NOMO-1 treated with DMSO at 0.1 percent for 48 hours (cell line): Measurements from ENCODE around the gene GPATCH8.

Experiments used
- DNase-seq: peaks from one replicate; lab custom pipeline; 2025; ENCODE audit not compliant: unreplicated experiment; lab: John Stamatoyannopoulos, UW

The GPATCH8 gene

DNA sequence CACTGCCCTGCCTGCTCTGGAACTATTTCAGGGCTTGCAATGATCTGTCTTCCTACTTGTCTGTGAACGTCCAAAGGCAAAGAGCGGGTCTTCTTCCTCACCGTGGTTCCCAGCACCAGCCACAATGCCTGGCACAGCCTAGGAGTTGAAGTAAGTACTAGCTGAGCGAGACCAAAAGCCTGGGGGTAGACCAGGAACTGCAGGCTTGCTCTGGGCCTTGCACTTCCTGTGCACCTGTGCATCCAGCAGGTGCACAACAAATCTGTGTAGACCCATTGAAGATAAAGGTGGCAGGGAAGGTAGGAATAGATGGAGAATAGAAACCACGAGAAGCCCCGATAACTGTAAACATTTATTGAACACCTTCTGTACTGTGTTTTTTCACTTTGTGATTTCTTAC, 144.2 kb downstream of the GPATCH8 start:
- no peak for DNase-seq

GRCh38 chr17:44358066-44358465, 145.1 kb downstream of the GPATCH8 start:
- no peak for DNase-seq

- no peak for DNase-seq
Measured at GRCh38 chr17:44356241-44356640, 147.0 kb downstream of the GPATCH8 start.

GRCh38 chr17:44355642-44356099, 147.5 kb downstream of the GPATCH8 start:
- no peak for DNase-seq

GRCh38 chr17:44354582-44355561, 148.3 kb downstream of the GPATCH8 start:
- peak; percentile 23 for DNase-seq

DNA sequence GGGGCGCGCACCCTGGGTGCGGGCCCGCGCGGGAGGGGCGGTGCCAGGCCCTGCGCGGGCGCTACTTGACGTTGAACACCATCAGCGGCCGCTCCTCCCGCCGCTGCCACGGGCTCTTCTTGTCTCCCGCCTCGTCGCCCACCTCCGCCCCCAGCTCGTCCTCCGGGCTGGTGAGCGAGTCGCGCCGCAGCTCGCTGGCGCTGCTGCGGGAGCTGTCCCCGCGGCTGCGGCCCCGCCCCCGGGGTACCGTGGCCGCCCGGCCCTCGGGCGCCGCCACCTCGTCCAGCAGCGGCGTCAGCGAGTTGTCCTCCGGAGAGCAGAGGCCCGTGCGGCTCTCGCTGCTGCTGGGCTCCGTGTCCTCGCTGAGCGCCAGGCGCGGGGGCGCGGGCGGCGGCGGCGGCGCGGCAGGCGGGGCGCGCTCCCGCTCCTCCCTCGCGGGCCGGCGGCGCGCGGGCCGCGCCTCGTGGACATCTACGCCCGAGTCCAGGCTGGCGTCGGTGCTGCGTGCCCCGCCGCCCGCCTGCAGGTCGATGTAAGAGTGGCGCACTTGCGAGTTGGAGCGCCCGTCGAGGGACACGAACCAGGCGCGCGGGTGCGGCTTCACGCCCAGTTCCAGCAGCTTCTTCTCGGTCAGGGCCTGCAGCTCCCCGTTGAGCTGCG, 149.4 kb downstream of the GPATCH8 start:
- peak; percentile 12 for DNase-seq

GRCh38 chr17:44352828-44353671, 150.2 kb downstream of the GPATCH8 start:
- no peak for DNase-seq

GRCh38 chr17:44351961-44352827, 151.0 kb downstream of the GPATCH8 start:
- no peak for DNase-seq

DNA sequence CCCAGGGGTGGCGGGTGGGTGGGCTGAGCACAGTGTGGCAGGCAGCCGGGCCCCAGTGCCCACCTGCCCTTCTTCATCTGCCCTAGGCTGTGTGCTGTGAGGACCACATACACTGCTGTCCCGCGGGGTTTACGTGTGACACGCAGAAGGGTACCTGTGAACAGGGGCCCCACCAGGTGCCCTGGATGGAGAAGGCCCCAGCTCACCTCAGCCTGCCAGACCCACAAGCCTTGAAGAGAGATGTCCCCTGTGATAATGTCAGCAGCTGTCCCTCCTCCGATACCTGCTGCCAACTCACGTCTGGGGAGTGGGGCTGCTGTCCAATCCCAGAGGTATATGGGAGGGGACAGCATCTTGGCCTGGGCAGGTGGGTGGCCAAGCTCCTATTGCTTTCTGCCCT, 151.7 kb downstream of the GPATCH8 start:
- DNase-seq: no peak

GRCh38 chr17:44350733-44351226, 152.4 kb downstream of the GPATCH8 start:
- DNase-seq: peak; percentile 52

GRCh38 chr17:44349553-44350070, 153.6 kb downstream of the GPATCH8 start:
- DNase-seq: no peak

DNA sequence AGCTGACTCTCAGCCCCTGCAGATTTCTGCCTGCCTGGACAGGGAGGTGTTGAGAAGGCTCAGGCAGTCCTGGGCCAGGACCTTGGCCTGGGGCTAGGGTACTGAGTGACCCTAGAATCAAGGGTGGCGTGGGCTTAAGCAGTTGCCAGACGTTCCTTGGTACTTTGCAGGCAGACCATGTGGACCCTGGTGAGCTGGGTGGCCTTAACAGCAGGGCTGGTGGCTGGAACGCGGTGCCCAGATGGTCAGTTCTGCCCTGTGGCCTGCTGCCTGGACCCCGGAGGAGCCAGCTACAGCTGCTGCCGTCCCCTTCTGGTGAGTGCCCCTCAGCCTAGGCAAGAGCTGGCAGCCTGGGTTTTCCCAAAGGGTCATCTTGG, 154.2 kb downstream of the GPATCH8 start:
- DNase-seq: no peak

DNA sequence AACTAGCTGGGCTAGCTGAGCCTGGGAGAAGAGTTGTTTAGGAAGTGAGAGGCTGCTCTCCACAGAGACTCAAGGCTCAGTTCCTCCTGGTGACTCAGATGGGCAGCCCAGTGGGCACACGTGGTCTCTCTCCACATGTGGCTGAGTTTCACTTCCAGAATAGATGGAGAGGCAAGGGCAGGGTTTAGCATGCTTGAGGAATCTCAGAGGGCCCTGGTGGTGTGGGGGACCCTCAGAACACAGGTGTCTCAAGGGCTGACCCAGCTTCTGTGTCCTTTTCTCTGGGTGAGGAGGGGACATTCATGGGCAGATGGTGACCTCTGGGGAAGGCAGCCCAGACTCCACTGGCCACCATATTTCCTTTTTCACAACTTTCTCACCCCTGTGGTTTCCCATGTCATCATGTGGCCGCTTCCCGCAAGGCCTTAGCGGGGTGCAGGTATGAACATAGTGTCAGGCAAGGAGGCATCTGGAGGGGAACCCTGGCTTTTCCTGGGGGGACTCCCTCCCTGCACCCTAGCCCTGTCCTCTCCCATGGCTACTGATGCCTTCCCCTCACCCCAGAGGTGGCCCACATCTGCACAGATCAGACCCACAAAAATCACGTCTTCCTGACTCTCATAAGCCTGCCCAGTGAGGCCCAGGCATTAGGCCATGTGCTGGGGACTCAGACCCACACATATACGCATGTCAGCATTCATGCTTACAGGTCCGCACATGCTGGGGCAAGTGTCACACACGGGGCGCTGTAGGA, 154.8 kb downstream of the GPATCH8 start:
- DNase-seq: peak; percentile 98
